ENCODE results near the gene HSPA4L.

- TF ChIP-seq CTCF (conservative IDR thresholded peaks at IDR 0.05; ENCODE audit: low read depth, low read length) (no peak), EZH2 (IDR thresholded peaks at IDR 0.05; ENCODE audit: low read length, unreplicated experiment) (no peak)
Measured at GRCh38 chr4:127828121-127828520, 46.0 kb downstream of the HSPA4L start.

Data from PC-3 (cell line).